Loucy (cell line): ENCODE data around the gene DDX10.

Experiments used
- CTCF ChIP-seq: fragments of 200-600 bp; sonication (generic); conservative IDR thresholded peaks from 2 replicates; pipeline ENCODE4 v1.5.1; 2014; ENCODE audit warnings: mild to moderate bottlenecking, antibody characterized with exemption, low read length
- EZH2phosphoT487 ChIP-seq: fragments of 200-600 bp; IDR thresholded peaks from 2 replicates; pipeline ENCODE4 v1.6.1; 2018; ENCODE audit warnings: antibody characterized with exemption, mild to moderate bottlenecking, moderate library complexity, borderline replicate concordance

GRCh38 chr11:108758458-108758857 lies 93.6 kb downstream of the DDX10 start:
- TF ChIP-seq CTCF = no peak
- no peak for TF ChIP-seq EZH2phosphoT487
